Adipocyte (in vitro differentiated cells): Measurements from ENCODE around the gene DELE1.

ENCODE experiments used
- DNase-seq: peaks from one replicate; pipeline ENCODE4 v3.0.0-alpha.2; 2015; ENCODE audit warnings: low read depth
- H3K27me3 ChIP-seq: replicated peaks from 2 replicates; pipeline ENCODE4 v1.7.0; 2013; ENCODE audit warnings: mild to moderate bottlenecking, low read length, moderate library complexity; ENCODE audit not compliant: control insufficient read depth, insufficient read depth
- H3K36me3 ChIP-seq: 2 replicates; pipeline ENCODE4 v1.7.0; 2013; ENCODE audit warnings: low read length, mild to moderate bottlenecking, moderate library complexity; ENCODE audit not compliant: control insufficient read depth, insufficient read depth, severe bottlenecking
- H3K4me1 ChIP-seq: 2 replicates; pipeline ENCODE4 v1.7.0; 2013; ENCODE audit warnings: mild to moderate bottlenecking, low read length, moderate library complexity; ENCODE audit not compliant: control insufficient read depth, insufficient read depth
- H3K4me3 ChIP-seq: 2 replicates; pipeline ENCODE4 v1.7.0; 2013; ENCODE audit warnings: mild to moderate bottlenecking, low read length, moderate library complexity
- H3K9ac ChIP-seq: 2 replicates; pipeline ENCODE4 v1.7.0; 2013; ENCODE audit warnings: mild to moderate bottlenecking, low read length, moderate library complexity
- H3K9me3 ChIP-seq: 2 replicates; pipeline ENCODE4 v1.7.0; 2013; ENCODE audit warnings: mild to moderate bottlenecking, low read length, moderate library complexity; ENCODE audit not compliant: control insufficient read depth

Gene DELE1

DNA sequence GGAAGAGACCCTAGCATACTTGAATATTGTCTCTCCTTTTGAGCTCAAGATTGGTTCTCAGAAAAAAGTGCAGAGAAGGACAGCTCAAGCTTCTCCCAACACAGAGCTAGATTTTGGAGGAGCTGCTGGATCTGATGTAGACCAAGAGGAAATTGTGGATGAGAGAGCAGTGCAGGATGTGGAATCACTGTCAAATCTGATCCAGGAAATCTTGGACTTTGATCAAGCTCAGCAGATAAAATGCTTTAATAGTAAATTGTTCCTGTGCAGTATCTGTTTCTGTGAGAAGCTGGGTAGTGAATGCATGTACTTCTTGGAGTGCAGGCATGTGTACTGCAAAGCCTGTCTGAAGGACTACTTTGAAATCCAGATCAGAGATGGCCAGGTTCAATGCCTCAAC, 54.7 kb downstream of the DELE1 start:
- H3K27me3 ChIP-seq: no peaks in the 10 kb centered on the region
- peaks cover 16% of the 10 kb centered on the region for H3K4me1 ChIP-seq
- peaks cover 93% of the 10 kb centered on the region for H3K36me3 ChIP-seq
- H3K9me3 ChIP-seq: no peaks in the 10 kb centered on the region
- no peak overlapping the region for H3K4me3 ChIP-seq
- DNase-seq: no peak
- H3K9ac ChIP-seq: no peak overlapping the region

DNA sequence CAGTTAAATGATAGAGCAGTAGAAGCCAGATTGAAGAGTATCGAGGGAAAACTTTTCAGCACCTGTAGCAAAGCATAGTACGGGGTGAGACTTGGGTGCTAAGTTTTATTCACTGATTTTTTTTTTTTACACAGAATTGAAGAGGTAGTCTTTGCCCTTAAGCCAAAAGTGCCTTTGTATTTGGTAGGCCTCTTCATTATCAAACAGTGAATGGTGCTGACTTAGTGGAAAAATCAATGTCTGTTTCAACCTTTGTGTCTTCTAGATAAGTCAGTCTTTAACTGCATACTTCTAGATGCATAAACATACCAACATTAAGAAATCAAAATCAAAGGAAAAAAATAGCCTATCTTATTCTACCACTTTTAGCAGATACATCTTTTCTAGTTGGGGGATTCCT, 59.0 kb downstream of the DELE1 start:
- Histone ChIP-seq H3K36me3 (peaks cover 97% of the 10 kb centered on the region), H3K9ac (no peak overlapping the region), H3K4me3 (no peak overlapping the region), H3K9me3 (no peaks in the 10 kb centered on the region), H3K4me1 (peaks cover 4% of the 10 kb centered on the region), H3K27me3 (no peaks in the 10 kb centered on the region)
- DNase-seq: no peak

DNA sequence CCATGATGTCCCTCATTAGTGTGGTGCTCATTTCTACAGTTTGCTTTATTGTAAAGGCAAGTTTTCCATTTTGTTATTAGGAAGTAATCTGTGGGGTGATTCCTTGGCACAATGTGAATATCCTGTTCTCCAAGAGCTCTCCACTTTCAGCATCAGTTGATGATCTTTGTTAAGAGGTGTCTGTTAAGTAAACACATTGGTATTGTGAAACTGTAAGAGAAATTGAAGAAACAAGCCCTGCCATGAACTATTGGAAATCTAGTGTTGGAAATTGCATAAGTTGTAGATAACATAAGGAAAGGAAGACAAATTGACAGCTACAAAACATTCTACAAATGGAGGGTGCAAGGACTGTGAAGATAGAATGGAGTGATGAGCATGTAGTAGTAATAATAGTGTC, 62.4 kb downstream of the DELE1 start:
- DNase-seq: no peak
- no peaks in the 10 kb centered on the region for H3K9me3 ChIP-seq

DNA sequence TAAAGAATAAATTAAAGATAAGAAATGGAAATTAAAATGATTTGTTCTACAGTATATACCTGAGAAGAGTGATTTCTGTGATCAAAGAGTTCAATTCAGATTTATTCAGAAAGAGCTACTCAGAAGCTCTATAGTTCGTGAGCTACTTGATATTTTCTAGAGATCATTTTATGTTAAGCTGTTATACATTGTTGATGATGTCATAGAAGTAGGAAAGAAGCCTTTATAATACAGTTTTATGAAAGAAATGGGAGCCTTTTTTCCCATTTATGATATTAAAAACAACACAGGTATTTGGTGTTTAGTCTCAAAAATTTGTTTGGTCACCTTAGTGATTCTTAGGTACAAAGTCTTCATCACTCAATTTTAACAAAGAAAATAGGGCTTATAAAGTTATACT, 66.0 kb downstream of the DELE1 start:
- H3K9ac ChIP-seq: no peak overlapping the region
- no peak for DNase-seq
- H3K4me1 ChIP-seq: peaks cover 17% of the 10 kb centered on the region
- H3K4me3 ChIP-seq: no peak overlapping the region
- H3K36me3 ChIP-seq: peaks cover 70% of the 10 kb centered on the region
- no peaks in the 10 kb centered on the region for H3K27me3 ChIP-seq
- no peaks in the 10 kb centered on the region for H3K9me3 ChIP-seq

More for the DNA sequence above, 62.4 kb downstream of the DELE1 start:
- Histone ChIP-seq H3K27me3 (no peaks in the 10 kb centered on the region), H3K9ac (no peak overlapping the region), H3K4me1 (peaks cover 8% of the 10 kb centered on the region), H3K4me3 (no peak overlapping the region), H3K36me3 (peaks cover 85% of the 10 kb centered on the region)
